GM12878 (cell line): ENCODE results near the gene ANKRD42.

ENCODE experiments used
- BCLAF1 ChIP-seq: fragments of 450-650 bp; IDR thresholded peaks from 2 replicates; pipeline ENCODE4 v1.6.1; 2017; ENCODE audit warnings: antibody characterized with exemption, mild to moderate bottlenecking, moderate library complexity
- BHLHE40 ChIP-seq, 2 experiments: fragments of 450-650 bp in 1 of 2; IDR thresholded peaks; 2 replicates each; pipeline ENCODE4 v1.6.1; 2011 to 2017; ENCODE audit warnings: low read depth in 2 of 2, borderline replicate concordance in 1 of 2, improper control_type of control experiment in 1 of 2, low read length in 1 of 2, mild to moderate bottlenecking in 1 of 2
- CREB1 ChIP-seq: IDR thresholded peaks from 2 replicates; pipeline ENCODE4 v1.6.1; 2012; ENCODE audit warnings: low read depth, mild to moderate bottlenecking, inconsistent platforms
- CTCF ChIP-seq, 3 experiments: IDR thresholded peaks in 2 of 3; conservative IDR thresholded peaks in 1 of 3; 2 replicates each; pipeline ENCODE4 v1.5.1; 2011; ENCODE audit warnings: low read depth in 3 of 3, low read length in 3 of 3, mild to moderate bottlenecking in 3 of 3, control low read depth in 2 of 3, moderate library complexity in 2 of 3, inconsistent platforms in 1 of 3, mixed read lengths in 1 of 3; ENCODE audit not compliant: control insufficient read depth in 2 of 3, insufficient read depth in 1 of 3; ENCODE audit errors: extremely low read depth in 1 of 3
- EGR1 ChIP-seq, 2 experiments: IDR thresholded peaks; 1 replicate in 1 of 2; 2 replicates in 1 of 2; pipeline ENCODE4 v1.6.1; 2011 to 2012; ENCODE audit warnings: low read depth in 2 of 2, low read length in 2 of 2, borderline replicate concordance in 1 of 2, mild to moderate bottlenecking in 1 of 2, moderate library complexity in 1 of 2
- EZH2 ChIP-seq: IDR thresholded peaks from 2 replicates; pipeline ENCODE4 v1.6.1; 2012; ENCODE audit warnings: low read depth, mild to moderate bottlenecking, control low read depth, inconsistent platforms, low read length, borderline replicate concordance; ENCODE audit not compliant: control insufficient read depth
- MXI1 ChIP-seq: fragments of 150-350 bp; IDR thresholded peaks from 2 replicates; pipeline ENCODE4 v1.6.1; 2011; ENCODE audit warnings: low read depth, mild to moderate bottlenecking, inconsistent platforms, low read length, improper control_type of control experiment
- NFXL1 ChIP-seq: fragments of 450-650 bp; IDR thresholded peaks from 2 replicates; pipeline ENCODE4 v1.6.1; 2017; ENCODE audit warnings: antibody characterized with exemption, mild to moderate bottlenecking, borderline replicate concordance
- PAX5 ChIP-seq: IDR thresholded peaks from 2 replicates; pipeline ENCODE4 v1.6.1; 2011; ENCODE audit warnings: low read depth, low read length, borderline replicate concordance
- POLR2AphosphoS5 ChIP-seq: IDR thresholded peaks from 2 replicates; pipeline ENCODE4 v1.6.1; 2011; ENCODE audit warnings: mild to moderate bottlenecking, low read length, inconsistent platforms
- RELA ChIP-seq: fragments of 450-650 bp; IDR thresholded peaks from 2 replicates; pipeline ENCODE4 v1.8.0; 2014; ENCODE audit warnings: borderline replicate concordance; ENCODE audit not compliant: partially characterized antibody
- SMC3 ChIP-seq: IDR thresholded peaks from 2 replicates; pipeline ENCODE4 v1.6.1; 2011; ENCODE audit warnings: low read length, improper control_type of control experiment, borderline replicate concordance
- TARDBP ChIP-seq: IDR thresholded peaks from 2 replicates; pipeline ENCODE4 v1.6.1; 2016; ENCODE audit warnings: borderline replicate concordance
- USF1 ChIP-seq: IDR thresholded peaks from 2 replicates; pipeline ENCODE4 v1.6.1; 2011; ENCODE audit warnings: borderline replicate concordance, low read depth, mild to moderate bottlenecking, moderate library complexity, mixed read lengths, low read length; ENCODE audit not compliant: insufficient read depth; ENCODE audit errors: extremely low read length

- no peak for TF ChIP-seq EZH2
- TF ChIP-seq CREB1 = no peak
- no peak; a peak in 1 of 6 replicates for TF ChIP-seq CTCF (IDR thresholded peaks at IDR 0.05 in 2 of 3, conservative IDR thresholded peaks at IDR 0.05 in 1 of 3; ENCODE audit: control insufficient read depth in 2 of 3, extremely low read depth in 1 of 3, insufficient read depth in 1 of 3, low read depth in 3 of 3, low read length in 3 of 3)
- TF ChIP-seq SMC3 = no peak
- TF ChIP-seq EGR1 (IDR thresholded peaks at IDR 0.05; ENCODE audit: borderline replicate concordance in 1 of 2, low read depth in 2 of 2, low read length in 2 of 2) = no peak
- no peak for TF ChIP-seq BCLAF1
- no peak for TF ChIP-seq RELA
- TF ChIP-seq POLR2AphosphoS5 = no peak; the same call in 1 of the 2 replicates
- TF ChIP-seq USF1 = no peak
- TF ChIP-seq BHLHE40 (IDR thresholded peaks at IDR 0.05; ENCODE audit: borderline replicate concordance in 1 of 2, low read depth in 2 of 2, low read length in 1 of 2) = no peak
- no peak for TF ChIP-seq NFXL1
- TF ChIP-seq PAX5 = no peak
- TF ChIP-seq MXI1 = no peak
- no peak for TF ChIP-seq TARDBP
Observed at GRCh38 chr11:83168756-83169155, 24.8 kb upstream of the ANKRD42 start.
